Small intestine (tissue), 7 donors: ENCODE measurements around the gene C19orf25. TPM values are rescaled to one million over a fixed set of nuclear protein-coding genes. Genes with fewer than 3 reads are reported as not detected.
A peak's percentile ranks its signal among the peaks of the same experiment; 100 is the strongest.

Source experiments
- DNase-seq, 2 donors: peaks; one replicate each; pipeline versions ENCODE4 v3.0.0 to v3.0.0-alpha.2; 2013
- FAIRE-seq: peaks from 2 replicates; lab custom pipeline; 2012; peaks lifted over from hg19 to GRCh38; lab: Jason Lieb, UNC
- H3K27ac ChIP-seq, 3 donors: one replicate each; pipeline ENCODE4 v1.5.1; 2013; ENCODE audit warnings: low read length in 2 of 3, mild to moderate bottlenecking in 2 of 3, control low read depth in 1 of 3, inconsistent platforms in 1 of 3, low read depth in 1 of 3, moderate library complexity in 1 of 3
- H3K27me3 ChIP-seq, 3 donors: one replicate each; pipeline ENCODE4 v1.6.1; 2013; ENCODE audit warnings: low read length in 3 of 3, inconsistent platforms in 1 of 3; ENCODE audit not compliant: control insufficient read depth in 3 of 3, insufficient read depth in 3 of 3
- H3K36me3 ChIP-seq, 3 donors: one replicate each; pipeline ENCODE4 v1.6.1; 2013; ENCODE audit warnings: low read length in 3 of 3, inconsistent platforms in 1 of 3, low read depth in 1 of 3, mild to moderate bottlenecking in 1 of 3, moderate library complexity in 1 of 3; ENCODE audit not compliant: control insufficient read depth in 3 of 3, insufficient read depth in 2 of 3
- H3K4me1 ChIP-seq, 3 donors: one replicate each; pipeline ENCODE4 v1.6.1; 2013; ENCODE audit warnings: low read length in 2 of 3, inconsistent platforms in 1 of 3, low read depth in 1 of 3, mild to moderate bottlenecking in 1 of 3, moderate library complexity in 1 of 3; ENCODE audit not compliant: control insufficient read depth in 3 of 3, insufficient read depth in 2 of 3
- H3K4me3 ChIP-seq, 3 donors: one replicate each; pipeline ENCODE4 v1.5.1; 2013; ENCODE audit warnings: low read length in 3 of 3, control low read depth in 1 of 3, inconsistent platforms in 1 of 3, low read depth in 1 of 3, mild to moderate bottlenecking in 1 of 3, moderate library complexity in 1 of 3
- H3K9me3 ChIP-seq, 2 donors: one replicate each; pipeline ENCODE4 v1.6.1; 2013; ENCODE audit warnings: low read depth in 1 of 2, low read length in 1 of 2; ENCODE audit not compliant: control insufficient read depth in 2 of 2, insufficient read depth in 1 of 2
- WGBS, 3 donors: extraction: QIAGEN DNeasy Blood & Tissue Kit; methylation state at CpG; one replicate each; pipeline ENCODE4 v1.1.7; 2013; 5-methylcytosine and 5-hydroxymethylcytosine counted together
- polyA plus RNA-seq, 4 donors: library from polyadenylated mRNA; stranded (reverse) in 3 of 4; unstranded in 1 of 4; fragments of 200-250 nt in 3 of 4; fragments of 120-200 nt in 1 of 4; gene quantifications; one replicate each; pipeline versions ENCODE4 v1.2.1 to v1.2.3, GENCODE V29; 2013
- donor health status: healthy with polysubstance abuse.
- donor health status: control.
- donor health status: control.
- donor health status: Bipolar disorder and iron deficiency.
- donor health status: healthy.

Gene C19orf25
- polyA plus RNA-seq, 4 donors = 32.0 to 62.1 (median 52.8) TPM

DNA sequence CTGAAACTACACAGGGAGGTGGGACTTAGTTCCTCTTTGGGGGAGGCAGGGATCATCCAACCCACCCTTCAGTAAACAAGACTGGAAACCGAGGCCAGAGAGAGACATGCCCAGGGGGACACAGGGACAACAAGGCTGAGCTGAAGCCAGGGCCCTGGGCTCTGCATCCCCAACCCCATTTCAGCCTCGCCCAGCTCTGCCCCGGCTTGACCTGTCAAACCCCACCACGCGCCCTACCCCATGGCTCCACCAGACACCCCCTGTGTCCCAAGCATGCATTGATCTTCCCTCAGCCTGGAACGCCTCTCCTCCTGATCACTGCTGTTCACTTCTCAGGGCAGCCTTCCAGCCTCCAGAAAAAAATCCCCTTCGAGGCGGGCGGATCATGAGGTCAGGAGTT, 31.1 kb downstream of the C19orf25 start:
- Histone ChIP-seq H3K27me3 (peaks cover 22 to 75% (median 49%) of the 10 kb centered on the region in 3 donors), H3K9me3 (no peaks in the 10 kb centered on the region), H3K4me1 (peaks cover 0 to 21% (median 2%) of the 10 kb centered on the region in 3 donors), H3K4me3 (no peak overlapping the region), H3K36me3 (peaks cover 0 to 6% (median 0%) of the 10 kb centered on the region in 3 donors), H3K27ac (no peak overlapping the region)
- 66 to 80% (median 77%) methylated on average over 9 of the region's 9 CpGs for WGBS, 3 donors
- FAIRE-seq (no peak), DNase-seq (no peak)

DNA sequence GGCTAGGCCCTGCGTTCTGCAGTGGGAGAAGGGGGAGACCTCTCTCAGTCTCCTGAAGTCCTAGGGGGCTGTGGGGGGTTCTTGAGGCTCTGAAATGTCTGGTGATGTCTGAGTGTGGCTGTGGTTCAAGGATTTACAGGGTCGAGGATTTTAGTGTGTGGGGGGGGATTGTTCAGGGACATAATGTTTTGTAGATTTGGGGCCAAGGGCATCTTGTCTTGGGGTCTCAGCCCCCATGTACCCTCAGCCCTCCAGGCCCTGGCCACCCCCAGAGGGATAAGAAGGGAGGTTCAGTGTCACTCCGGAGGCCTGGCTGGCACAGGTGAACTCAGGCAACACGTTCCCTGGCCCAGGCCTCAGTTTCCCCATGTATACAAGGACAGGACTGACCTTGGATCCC, 31.5 kb downstream of the C19orf25 start:
- Histone ChIP-seq H3K4me3 (no peak overlapping the region), H3K27me3 (peaks cover 18 to 70% (median 49%) of the 10 kb centered on the region in 3 donors), H3K27ac (no peak overlapping the region), H3K9me3 (no peaks in the 10 kb centered on the region), H3K36me3 (peaks cover 0 to 10% (median under 1%) of the 10 kb centered on the region in 3 donors), H3K4me1 (peaks cover 0 to 21% (median 2%) of the 10 kb centered on the region in 3 donors)
- DNase-seq (no peak), FAIRE-seq (no peak)
- 10 to 23% (median 19%) methylated on average over 4 of the region's 4 CpGs for WGBS, 3 donors

DNA sequence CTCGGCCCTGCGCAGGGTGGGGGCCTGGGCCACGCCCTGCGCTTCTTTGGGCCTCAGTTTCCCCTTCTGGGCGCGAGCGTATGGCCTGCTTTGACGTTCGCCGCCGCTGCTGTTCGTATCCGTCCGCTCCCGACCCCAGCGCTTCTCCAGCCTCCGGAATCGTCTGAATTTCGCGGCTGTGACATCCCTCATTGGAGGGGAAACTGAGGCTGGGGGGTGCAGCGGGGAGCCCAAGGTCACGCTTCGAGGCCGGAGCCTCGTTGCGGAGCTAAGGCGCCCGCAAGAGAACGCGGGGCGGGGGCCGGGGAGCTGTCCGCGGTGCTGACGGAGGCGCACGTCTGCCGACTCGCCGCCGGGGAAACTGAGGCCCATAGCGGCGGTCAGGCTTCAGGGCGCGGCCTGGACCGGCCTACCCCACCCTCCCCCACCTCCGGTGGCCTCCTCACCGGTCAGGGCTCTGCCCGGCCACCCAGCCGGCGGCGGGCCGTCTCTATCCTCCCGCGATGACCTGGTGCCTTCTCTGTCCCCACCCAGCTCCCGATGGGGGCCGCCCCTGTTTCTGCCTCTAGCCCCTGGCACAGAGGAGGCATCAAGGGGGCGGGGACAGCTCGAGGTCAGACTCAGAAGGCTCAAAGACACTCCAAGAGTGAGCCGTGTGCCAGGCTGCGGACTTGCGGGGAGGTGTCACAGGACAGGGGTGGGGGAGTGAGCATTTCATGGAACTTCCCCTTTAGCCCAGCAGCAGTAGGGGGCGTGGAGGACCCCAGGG, 32.1 kb downstream of the C19orf25 start:
- no peak overlapping the region for H3K27ac ChIP-seq
- no peaks in the 10 kb centered on the region for H3K9me3 ChIP-seq
- WGBS, 3 donors = 1 to 4% (median 3%) methylated on average over 40 to 63 of the region's 63 CpGs
- peaks cover 0 to 21% (median 2%) of the 10 kb centered on the region in 3 donors for H3K4me1 ChIP-seq
- no peak for FAIRE-seq
- peaks cover 14 to 64% (median 43%) of the 10 kb centered on the region in 3 donors for H3K27me3 ChIP-seq
- H3K4me3 ChIP-seq = no peak overlapping the region
- no peak for DNase-seq
- H3K36me3 ChIP-seq = peaks cover 0 to 15% (median 5%) of the 10 kb centered on the region in 3 donors

DNA sequence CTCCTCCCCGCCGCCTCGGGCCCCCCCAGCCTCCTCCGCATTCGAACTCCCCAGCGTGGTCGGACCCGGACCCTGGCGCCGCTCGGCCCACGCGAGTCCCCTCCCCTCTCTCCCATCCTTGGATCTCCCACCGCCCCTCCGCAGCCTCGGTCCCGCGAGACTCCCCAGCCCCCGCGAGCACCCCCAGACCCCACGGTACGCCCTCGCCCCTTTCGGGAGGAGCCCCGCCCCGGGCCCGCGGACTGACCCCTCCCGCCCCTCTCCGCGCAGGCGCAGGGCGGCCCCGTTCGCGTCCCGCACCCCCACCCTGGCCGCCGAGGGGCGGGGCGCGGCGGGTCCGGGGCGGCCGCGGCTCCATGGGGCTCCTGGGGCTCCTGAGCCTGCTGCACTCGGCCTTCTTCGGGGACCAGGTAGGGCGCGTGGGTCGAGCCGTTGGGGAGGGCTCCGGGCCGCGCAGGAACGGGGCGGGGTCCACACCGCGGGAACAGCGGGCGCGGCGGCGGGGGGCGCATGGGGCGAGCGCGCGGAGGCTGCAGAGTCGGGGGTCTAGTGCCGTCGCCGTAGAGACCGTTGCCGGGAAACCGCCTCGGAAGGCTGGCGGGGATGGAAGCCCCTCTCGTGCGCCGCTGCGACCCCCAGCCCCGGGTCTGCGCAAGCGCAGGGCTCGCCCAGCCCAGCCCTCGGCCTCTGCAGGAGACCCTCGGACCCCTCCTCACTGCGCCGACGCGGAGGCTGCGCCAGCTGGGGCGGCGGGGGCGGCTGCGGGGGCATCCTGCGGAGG, 32.9 kb downstream of the C19orf25 start:
- Histone ChIP-seq H3K27ac (no peak overlapping the region), H3K4me1 (peaks cover 0 to 21% (median 2%) of the 10 kb centered on the region in 3 donors), H3K9me3 (no peaks in the 10 kb centered on the region), H3K36me3 (peaks cover 0 to 23% (median 6%) of the 10 kb centered on the region in 3 donors), H3K4me3 (peak overlapping the region; percentile 12 to 39 (median 19)), H3K27me3 (peaks cover 7 to 56% (median 40%) of the 10 kb centered on the region in 3 donors)
- no peak for FAIRE-seq
- DNase-seq = no peak
- WGBS, 3 donors = 2 to 3% (median 3%) methylated on average over 37 to 99 of the region's 99 CpGs

DNA sequence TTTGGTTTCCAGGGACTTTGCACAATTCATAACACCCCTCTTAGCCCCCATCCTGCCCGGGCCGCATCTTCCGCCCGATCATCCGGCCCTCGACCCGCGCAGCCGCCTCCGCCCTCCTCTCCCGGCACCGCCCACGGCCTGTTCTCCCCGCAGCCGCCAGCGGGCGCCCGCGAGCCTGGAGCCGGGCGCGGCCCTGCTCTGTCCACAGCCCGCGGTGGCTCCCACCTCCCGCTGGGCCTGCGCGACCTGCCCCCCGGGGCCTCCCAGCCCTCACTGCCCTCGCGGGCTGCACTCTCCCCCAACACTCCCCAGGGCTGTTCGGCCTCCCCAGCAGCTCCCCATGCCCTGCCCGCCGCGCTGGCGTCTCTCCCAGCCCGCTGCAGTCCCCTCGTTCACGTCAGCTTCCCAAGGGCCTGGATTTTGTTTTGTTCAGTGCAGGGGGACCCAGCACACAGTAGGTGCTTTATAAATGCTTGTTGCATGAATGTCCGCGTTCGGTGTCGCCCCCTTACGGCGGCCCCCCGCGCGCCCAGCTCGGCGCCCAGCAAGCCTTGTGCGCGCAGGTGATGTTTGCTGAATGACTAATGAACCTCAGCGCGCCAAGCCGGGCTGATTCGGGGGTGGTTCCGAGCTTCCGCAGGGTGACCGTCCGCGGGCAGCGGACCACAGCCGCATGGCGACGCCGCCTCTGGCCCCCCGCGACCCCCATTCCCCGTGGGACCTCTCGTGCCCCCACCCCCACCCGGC, 33.7 kb downstream of the C19orf25 start:
- Histone ChIP-seq H3K27ac (peak overlapping the region in 2 of 3 donors; percentile 17 to 21), H3K36me3 (peaks cover 3 to 31% (median 14%) of the 10 kb centered on the region in 3 donors), H3K27me3 (peaks cover 3 to 49% (median 32%) of the 10 kb centered on the region in 3 donors), H3K9me3 (no peaks in the 10 kb centered on the region), H3K4me1 (peaks cover 0 to 21% (median 2%) of the 10 kb centered on the region in 3 donors), H3K4me3 (peak overlapping the region; percentile 5 to 40 (median 39))
- 1 to 2% (median 2%) methylated on average over 48 to 70 of the region's 70 CpGs for WGBS, 3 donors
- no peak for FAIRE-seq
- DNase-seq = peak; percentile 72 to 89

DNA sequence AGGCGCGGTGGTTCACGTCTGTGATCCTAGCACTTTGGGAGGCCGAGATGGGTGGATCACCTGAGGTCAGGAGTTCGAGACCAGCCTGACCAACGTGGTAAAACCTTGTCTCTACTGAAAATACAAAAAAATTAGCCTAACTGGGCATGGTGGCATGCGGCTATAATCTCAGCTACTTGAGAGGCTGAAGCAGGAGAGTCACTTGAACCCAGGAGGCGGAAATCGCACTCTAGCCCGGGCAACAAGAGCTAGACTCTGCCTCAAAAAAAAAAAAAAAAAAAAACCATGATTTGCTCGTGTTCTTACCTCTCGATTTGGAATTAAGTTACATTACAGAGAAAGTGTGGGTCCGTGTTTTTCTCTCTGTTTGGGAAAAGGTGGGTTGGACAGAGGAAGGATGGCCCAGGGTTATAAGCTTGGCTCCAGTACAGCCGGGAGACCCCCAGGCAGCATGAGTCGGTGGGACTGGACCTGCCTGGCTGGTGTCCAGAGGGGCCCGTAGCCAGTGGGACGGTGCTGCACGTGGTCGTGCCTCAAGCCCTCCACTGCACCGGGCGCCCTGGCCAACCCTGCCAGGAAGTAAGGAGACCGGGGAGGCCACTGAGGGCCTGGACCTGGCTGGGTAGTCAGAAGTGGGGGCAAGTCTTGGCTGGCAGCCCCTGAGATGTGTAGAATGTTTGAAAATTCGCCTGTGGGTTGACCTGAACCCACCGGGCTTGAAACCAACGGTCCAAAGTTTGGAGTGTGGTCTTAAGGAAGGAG, 37.2 kb downstream of the C19orf25 start:
- H3K27ac ChIP-seq = no peak overlapping the region
- no peak overlapping the region for H3K4me3 ChIP-seq
- H3K36me3 ChIP-seq = peaks cover 3 to 44% (median 17%) of the 10 kb centered on the region in 3 donors
- no peak for DNase-seq
- FAIRE-seq = no peak
- H3K4me1 ChIP-seq = peaks cover 0 to 32% (median 4%) of the 10 kb centered on the region in 3 donors
- 85 to 89% (median 86%) methylated on average over 25 of the region's 25 CpGs for WGBS, 3 donors
- no peaks in the 10 kb centered on the region for H3K9me3 ChIP-seq
- H3K27me3 ChIP-seq = peaks cover 0 to 17% (median 4%) of the 10 kb centered on the region in 3 donors

DNA sequence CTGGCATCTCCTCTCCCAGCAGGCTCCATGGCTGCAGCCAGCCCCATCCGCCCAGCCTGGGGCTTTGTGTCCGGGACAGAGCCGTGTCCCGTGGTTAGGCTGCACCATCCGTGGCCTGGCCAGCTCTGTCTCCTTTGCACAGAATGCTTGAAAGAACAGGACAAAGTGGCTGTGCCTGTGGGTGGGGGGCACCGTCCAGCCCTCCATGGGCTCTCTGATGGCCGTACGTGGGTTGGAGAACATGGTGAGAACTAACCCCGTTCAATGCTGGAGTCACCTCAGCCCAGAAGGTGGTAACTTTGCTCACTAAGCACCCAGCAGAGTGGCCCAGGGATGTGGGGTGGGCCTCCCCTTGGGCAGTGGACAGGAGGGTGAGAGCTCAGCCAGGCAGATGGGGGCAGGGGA, 38.0 kb downstream of the C19orf25 start:
- peaks cover 0 to 28% (median 4%) of the 10 kb centered on the region in 3 donors for H3K4me1 ChIP-seq
- 85 to 91% (median 90%) methylated on average over 9 of the region's 9 CpGs for WGBS, 3 donors

More for the DNA sequence above, 38.0 kb downstream of the C19orf25 start:
- DNase-seq (no peak), FAIRE-seq (no peak)
- Histone ChIP-seq H3K4me3 (no peak overlapping the region), H3K27me3 (peaks cover 0 to 9% (median 0%) of the 10 kb centered on the region in 3 donors), H3K27ac (no peak overlapping the region), H3K36me3 (peaks cover 3 to 51% (median 17%) of the 10 kb centered on the region in 3 donors), H3K9me3 (no peaks in the 10 kb centered on the region)
